GM12878 (cell line): Measurements from ENCODE around the gene DBNDD2. TPM values are rescaled to one million over a fixed set of nuclear protein-coding genes. Genes with fewer than 3 reads are reported as not detected.

ENCODE experiments used
- ASH2L ChIP-seq: fragments of 300-600, 200-600 bp; sonication (generic); IDR thresholded peaks from 2 replicates; pipeline ENCODE4 v1.6.1; 2017; ENCODE audit warnings: low read depth, mild to moderate bottlenecking, borderline replicate concordance
- ATF7 ChIP-seq: fragments of 450-650 bp; IDR thresholded peaks from 2 replicates; pipeline ENCODE4 v1.6.1; 2016; ENCODE audit warnings: low read depth, mild to moderate bottlenecking
- BHLHE40 ChIP-seq, 2 experiments: fragments of 450-650 bp in 1 of 2; IDR thresholded peaks; 2 replicates each; pipeline ENCODE4 v1.6.1; 2011 to 2017; ENCODE audit warnings: low read depth in 2 of 2, borderline replicate concordance in 1 of 2, improper control_type of control experiment in 1 of 2, low read length in 1 of 2, mild to moderate bottlenecking in 1 of 2
- BMI1 ChIP-seq: fragments of 450-650 bp; IDR thresholded peaks from 2 replicates; pipeline ENCODE4 v1.6.1; 2016; ENCODE audit warnings: mild to moderate bottlenecking, moderate library complexity, borderline replicate concordance
- ESRRA ChIP-seq: IDR thresholded peaks from 2 replicates; pipeline ENCODE4 v1.6.1; 2012; ENCODE audit warnings: mild to moderate bottlenecking, low read length, improper control_type of control experiment
- GABPA ChIP-seq: IDR thresholded peaks from 2 replicates; pipeline ENCODE4 v1.6.1; 2014; ENCODE audit warnings: antibody characterized with exemption, low read depth, mild to moderate bottlenecking, inconsistent platforms
- HDGF ChIP-seq: fragments of 450-650 bp; IDR thresholded peaks from 2 replicates; pipeline ENCODE4 v1.6.1; 2016; ENCODE audit warnings: antibody characterized with exemption
- IKZF1 ChIP-seq: fragments of 450-650 bp; conservative IDR thresholded peaks from 2 replicates; pipeline ENCODE4 v1.6.1; 2017; ENCODE audit warnings: antibody characterized with exemption, mild to moderate bottlenecking
- IKZF2 ChIP-seq, 2 experiments: fragments of 450-650 bp; IDR thresholded peaks; 2 replicates each; pipeline ENCODE4 v1.6.1; 2017; ENCODE audit warnings: mild to moderate bottlenecking in 2 of 2, moderate library complexity in 2 of 2
- JUNB ChIP-seq: IDR thresholded peaks from 2 replicates; pipeline ENCODE4 v1.6.1; 2016; ENCODE audit warnings: antibody characterized with exemption, mild to moderate bottlenecking
- MTA3 ChIP-seq: IDR thresholded peaks from 2 replicates; pipeline ENCODE4 v1.6.1; 2012; ENCODE audit warnings: low read length, inconsistent platforms, borderline replicate concordance
- NR2F1 ChIP-seq: fragments of 450-650 bp; conservative IDR thresholded peaks from 2 replicates; pipeline ENCODE4 v1.6.1; 2017; ENCODE audit warnings: mild to moderate bottlenecking
- POLR2AphosphoS5 ChIP-seq: IDR thresholded peaks from 2 replicates; pipeline ENCODE4 v1.6.1; 2011; ENCODE audit warnings: mild to moderate bottlenecking, low read length, inconsistent platforms
- RCOR1 ChIP-seq: conservative IDR thresholded peaks from 2 replicates; pipeline ENCODE4 v1.6.1; 2012; ENCODE audit warnings: low read depth, low read length, improper control_type of control experiment
- RFX5 ChIP-seq: IDR thresholded peaks from 2 replicates; pipeline ENCODE4 v1.6.1; 2011; ENCODE audit warnings: low read depth, low read length, improper control_type of control experiment
- SP1 ChIP-seq: IDR thresholded peaks from one replicate; pipeline ENCODE4 v1.6.1; 2011; ENCODE audit warnings: low read depth, low read length
- SREBF2 ChIP-seq: IDR thresholded peaks from 2 replicates; pipeline ENCODE4 v1.6.1; 2012; ENCODE audit warnings: mild to moderate bottlenecking, low read length
- SRF ChIP-seq, 2 experiments: IDR thresholded peaks; 2 replicates each; pipeline ENCODE4 v1.6.1; 2011; ENCODE audit warnings: low read depth in 2 of 2, low read length in 2 of 2, mild to moderate bottlenecking in 1 of 2, moderate library complexity in 1 of 2
- TARDBP ChIP-seq: IDR thresholded peaks from 2 replicates; pipeline ENCODE4 v1.6.1; 2016; ENCODE audit warnings: borderline replicate concordance
- TBL1XR1 ChIP-seq: IDR thresholded peaks from 2 replicates; pipeline ENCODE4 v1.6.1; 2012; ENCODE audit warnings: low read depth, low read length, improper control_type of control experiment
- YY1 ChIP-seq: IDR thresholded peaks from 2 replicates; pipeline ENCODE4 v1.6.1; 2011; ENCODE audit warnings: low read depth, mild to moderate bottlenecking, low read length
- ZNF217 ChIP-seq: fragments of 450-650 bp; IDR thresholded peaks from 2 replicates; pipeline ENCODE4 v1.6.1; 2017; ENCODE audit warnings: antibody characterized with exemption, mild to moderate bottlenecking
- ZNF384 ChIP-seq: IDR thresholded peaks from 2 replicates; pipeline ENCODE4 v1.6.1; 2012; ENCODE audit warnings: low read depth, mild to moderate bottlenecking, low read length, improper control_type of control experiment, borderline replicate concordance
- polyA plus RNA-seq, 11 experiments: library from polyadenylated mRNA; depleted of rRNA in 4 of 11; unstranded in 6 of 11; stranded (reverse) in 5 of 11; fragments of >200 nt; fragmentation: Nextera tagmentation in 4 of 11; fragmentation: Illumina TruSeq in 1 of 11; extraction: Ambion mirVana in 4 of 11; extraction: Trizol in 1 of 11; gene quantifications; 1 replicate in 1 of 11; 2 replicates in 10 of 11; pipeline versions ENCODE4 v1.2.1 to v1.2.3, GENCODE V29; 2011 to 2016; ENCODE audit warnings: inconsistent platforms in 2 of 11, missing spikeins in 2 of 11, low read depth in 1 of 11
- total RNA-seq, 4 experiments: library from RNA; depleted of rRNA in 3 of 4; stranded (reverse); fragments of >200 nt in 3 of 4; fragmentation: Illumina TruSeq in 1 of 4; extraction: Trizol in 1 of 4; gene quantifications; 2 replicates each; pipeline versions ENCODE4 v1.2.1 to v1.2.3, GENCODE V29; 2013 to 2021
- TF ChIP-seq, protein P1 (sequence below): IDR thresholded peaks from 2 replicates; pipeline ENCODE4 v1.6.1; 2012; ENCODE audit warnings: low read length, inconsistent platforms
- TF ChIP-seq, protein P2 (sequence below): fragments of 450-650 bp; IDR thresholded peaks from 2 replicates; pipeline ENCODE4 v1.6.1; 2017; ENCODE audit warnings: borderline replicate concordance
- TF ChIP-seq, protein P3 (sequence below): fragments of 450-650 bp; IDR thresholded peaks from 2 replicates; pipeline ENCODE4 v1.6.1; 2014; ENCODE audit warnings: mild to moderate bottlenecking
- TF ChIP-seq, protein P4 (sequence below), 3 experiments: IDR thresholded peaks in 2 of 3; conservative IDR thresholded peaks in 1 of 3; 2 replicates each; pipeline ENCODE4 v1.5.1; 2011; ENCODE audit warnings: low read depth in 3 of 3, low read length in 3 of 3, mild to moderate bottlenecking in 3 of 3, control low read depth in 2 of 3, moderate library complexity in 2 of 3, inconsistent platforms in 1 of 3, mixed read lengths in 1 of 3; ENCODE audit not compliant: control insufficient read depth in 2 of 3, insufficient read depth in 1 of 3; ENCODE audit errors: extremely low read depth in 1 of 3

Gene DBNDD2
- total and polyA plus RNA-seq, 10 of the 15 experiments (the other 5 are each of a cell fraction or from before 2014, with no cell fraction given): 0.17 to 5.7 (median 0.49) TPM; not detected in 1

DNA sequence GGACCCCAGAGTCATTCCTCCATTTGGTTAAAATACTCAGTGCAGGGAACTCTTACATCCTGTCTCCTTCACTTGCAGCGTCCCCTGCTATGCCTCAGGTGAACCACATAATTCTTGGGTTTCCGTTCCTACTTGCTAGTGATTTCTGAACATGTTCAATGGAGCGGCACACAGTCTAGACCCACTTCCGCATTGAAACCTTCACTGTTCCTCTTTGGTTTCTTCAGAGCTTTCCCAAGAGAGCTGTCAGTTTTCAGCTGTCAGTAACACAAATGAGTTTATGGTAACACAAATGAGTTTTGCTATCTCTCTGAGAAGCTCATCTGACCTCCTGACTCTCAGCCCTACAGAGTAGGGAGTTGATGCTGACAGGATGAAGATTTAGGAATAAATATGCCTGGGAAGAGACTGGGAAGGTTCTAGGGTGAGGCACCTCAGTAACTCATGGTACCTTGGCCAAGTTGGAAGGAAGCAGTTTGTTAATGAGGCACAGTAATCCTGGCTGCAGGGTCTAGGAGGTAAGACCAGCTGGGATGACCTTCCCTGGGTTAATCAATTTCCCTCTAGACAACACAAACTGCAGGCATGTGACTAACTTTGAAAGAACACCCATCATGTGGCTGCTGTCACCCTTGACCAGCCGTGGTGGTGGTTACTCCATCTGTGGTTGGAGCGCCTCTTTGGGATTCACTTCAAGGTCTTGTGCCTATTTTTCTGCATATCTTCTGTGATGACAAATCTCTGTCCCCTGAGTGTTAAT lies 39.7 kb upstream of the DBNDD2 start (continued):
- TF ChIP-seq SRF (IDR thresholded peaks at IDR 0.05; ENCODE audit: low read depth in 2 of 2, low read length in 2 of 2) (0 out of 4 replicates have a peak, but pooled peaks of 1 of the 2 experiments have one; percentile 50), BMI1 (peak; percentile 90), RCOR1 (peak; percentile 96), RFX5 (no peak), ZNF384 (no peak), TBL1XR1 (peak; percentile 99), JUNB (peak; percentile 88), NR2F1 (peak; percentile 97), SP1 (peak; percentile 77), BHLHE40 (IDR thresholded peaks at IDR 0.05; ENCODE audit: borderline replicate concordance in 1 of 2, low read depth in 2 of 2, low read length in 1 of 2) (peak; percentile 84 to 85), HDGF (0 out of 2 replicates have a peak, but pooled peaks have one; percentile 27), IKZF2 (IDR thresholded peaks at IDR 0.05) (peak; percentile 98 to 99), POLR2AphosphoS5 (peak; percentile 53), ATF7 (peak; percentile 82; the same call in 1 of the 2 replicates), ESRRA (0 out of 2 replicates have a peak, but pooled peaks have one; percentile 50), SREBF2 (no peak), MTA3 (peak; percentile 98), GABPA (peak; percentile 60; the same call in 1 of the 2 replicates), TARDBP (peak; percentile 71), ZNF217 (peak; percentile 91), YY1 (no peak), ASH2L (no peak), IKZF1 (peak; percentile 97)
- TF ChIP-seq, protein P1, sequence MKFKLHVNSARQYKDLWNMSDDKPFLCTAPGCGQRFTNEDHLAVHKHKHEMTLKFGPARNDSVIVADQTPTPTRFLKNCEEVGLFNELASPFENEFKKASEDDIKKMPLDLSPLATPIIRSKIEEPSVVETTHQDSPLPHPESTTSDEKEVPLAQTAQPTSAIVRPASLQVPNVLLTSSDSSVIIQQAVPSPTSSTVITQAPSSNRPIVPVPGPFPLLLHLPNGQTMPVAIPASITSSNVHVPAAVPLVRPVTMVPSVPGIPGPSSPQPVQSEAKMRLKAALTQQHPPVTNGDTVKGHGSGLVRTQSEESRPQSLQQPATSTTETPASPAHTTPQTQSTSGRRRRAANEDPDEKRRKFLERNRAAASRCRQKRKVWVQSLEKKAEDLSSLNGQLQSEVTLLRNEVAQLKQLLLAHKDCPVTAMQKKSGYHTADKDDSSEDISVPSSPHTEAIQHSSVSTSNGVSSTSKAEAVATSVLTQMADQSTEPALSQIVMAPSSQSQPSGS: peak; percentile 96
- TF ChIP-seq, protein P2, sequence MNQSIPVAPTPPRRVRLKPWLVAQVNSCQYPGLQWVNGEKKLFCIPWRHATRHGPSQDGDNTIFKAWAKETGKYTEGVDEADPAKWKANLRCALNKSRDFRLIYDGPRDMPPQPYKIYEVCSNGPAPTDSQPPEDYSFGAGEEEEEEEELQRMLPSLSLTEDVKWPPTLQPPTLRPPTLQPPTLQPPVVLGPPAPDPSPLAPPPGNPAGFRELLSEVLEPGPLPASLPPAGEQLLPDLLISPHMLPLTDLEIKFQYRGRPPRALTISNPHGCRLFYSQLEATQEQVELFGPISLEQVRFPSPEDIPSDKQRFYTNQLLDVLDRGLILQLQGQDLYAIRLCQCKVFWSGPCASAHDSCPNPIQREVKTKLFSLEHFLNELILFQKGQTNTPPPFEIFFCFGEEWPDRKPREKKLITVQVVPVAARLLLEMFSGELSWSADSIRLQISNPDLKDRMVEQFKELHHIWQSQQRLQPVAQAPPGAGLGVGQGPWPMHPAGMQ: no peak
- TF ChIP-seq, protein P3, sequence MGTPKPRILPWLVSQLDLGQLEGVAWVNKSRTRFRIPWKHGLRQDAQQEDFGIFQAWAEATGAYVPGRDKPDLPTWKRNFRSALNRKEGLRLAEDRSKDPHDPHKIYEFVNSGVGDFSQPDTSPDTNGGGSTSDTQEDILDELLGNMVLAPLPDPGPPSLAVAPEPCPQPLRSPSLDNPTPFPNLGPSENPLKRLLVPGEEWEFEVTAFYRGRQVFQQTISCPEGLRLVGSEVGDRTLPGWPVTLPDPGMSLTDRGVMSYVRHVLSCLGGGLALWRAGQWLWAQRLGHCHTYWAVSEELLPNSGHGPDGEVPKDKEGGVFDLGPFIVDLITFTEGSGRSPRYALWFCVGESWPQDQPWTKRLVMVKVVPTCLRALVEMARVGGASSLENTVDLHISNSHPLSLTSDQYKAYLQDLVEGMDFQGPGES: no peak
- TF ChIP-seq, protein P4, sequence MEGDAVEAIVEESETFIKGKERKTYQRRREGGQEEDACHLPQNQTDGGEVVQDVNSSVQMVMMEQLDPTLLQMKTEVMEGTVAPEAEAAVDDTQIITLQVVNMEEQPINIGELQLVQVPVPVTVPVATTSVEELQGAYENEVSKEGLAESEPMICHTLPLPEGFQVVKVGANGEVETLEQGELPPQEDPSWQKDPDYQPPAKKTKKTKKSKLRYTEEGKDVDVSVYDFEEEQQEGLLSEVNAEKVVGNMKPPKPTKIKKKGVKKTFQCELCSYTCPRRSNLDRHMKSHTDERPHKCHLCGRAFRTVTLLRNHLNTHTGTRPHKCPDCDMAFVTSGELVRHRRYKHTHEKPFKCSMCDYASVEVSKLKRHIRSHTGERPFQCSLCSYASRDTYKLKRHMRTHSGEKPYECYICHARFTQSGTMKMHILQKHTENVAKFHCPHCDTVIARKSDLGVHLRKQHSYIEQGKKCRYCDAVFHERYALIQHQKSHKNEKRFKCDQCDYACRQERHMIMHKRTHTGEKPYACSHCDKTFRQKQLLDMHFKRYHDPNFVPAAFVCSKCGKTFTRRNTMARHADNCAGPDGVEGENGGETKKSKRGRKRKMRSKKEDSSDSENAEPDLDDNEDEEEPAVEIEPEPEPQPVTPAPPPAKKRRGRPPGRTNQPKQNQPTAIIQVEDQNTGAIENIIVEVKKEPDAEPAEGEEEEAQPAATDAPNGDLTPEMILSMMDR (IDR thresholded peaks at IDR 0.05 in 2 of 3, conservative IDR thresholded peaks at IDR 0.05 in 1 of 3; ENCODE audit: control insufficient read depth in 2 of 3, extremely low read depth in 1 of 3, insufficient read depth in 1 of 3, low read depth in 3 of 3, low read length in 3 of 3): peak in 1 of 3 experiments; percentile 20; a peak in 2 of 6 replicates
